ENCODE data around the gene PPHLN1.
"Not testable (repeated sequence)": the region's sequence is repeated elsewhere in the genome, so short reads cannot be mapped to it uniquely, and the experiment has no call there.

The PPHLN1 gene

DNA sequence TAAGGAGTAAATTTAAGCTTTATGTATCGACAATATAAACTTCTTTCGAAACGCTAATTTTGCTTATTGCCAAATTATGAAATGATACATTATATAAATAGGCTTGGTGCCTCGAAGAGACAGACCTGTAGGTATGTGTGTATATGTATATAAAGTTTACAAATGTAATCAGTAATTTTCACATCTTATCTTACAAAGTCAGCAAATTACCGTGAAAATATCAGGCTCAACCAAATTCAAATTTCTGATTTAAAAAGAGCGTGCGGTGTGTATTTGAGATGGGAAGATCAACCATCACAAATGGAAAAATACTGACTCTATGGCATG is 678 bp upstream of the PPHLN1 start:
- DNase-seq = no peak

DNA sequence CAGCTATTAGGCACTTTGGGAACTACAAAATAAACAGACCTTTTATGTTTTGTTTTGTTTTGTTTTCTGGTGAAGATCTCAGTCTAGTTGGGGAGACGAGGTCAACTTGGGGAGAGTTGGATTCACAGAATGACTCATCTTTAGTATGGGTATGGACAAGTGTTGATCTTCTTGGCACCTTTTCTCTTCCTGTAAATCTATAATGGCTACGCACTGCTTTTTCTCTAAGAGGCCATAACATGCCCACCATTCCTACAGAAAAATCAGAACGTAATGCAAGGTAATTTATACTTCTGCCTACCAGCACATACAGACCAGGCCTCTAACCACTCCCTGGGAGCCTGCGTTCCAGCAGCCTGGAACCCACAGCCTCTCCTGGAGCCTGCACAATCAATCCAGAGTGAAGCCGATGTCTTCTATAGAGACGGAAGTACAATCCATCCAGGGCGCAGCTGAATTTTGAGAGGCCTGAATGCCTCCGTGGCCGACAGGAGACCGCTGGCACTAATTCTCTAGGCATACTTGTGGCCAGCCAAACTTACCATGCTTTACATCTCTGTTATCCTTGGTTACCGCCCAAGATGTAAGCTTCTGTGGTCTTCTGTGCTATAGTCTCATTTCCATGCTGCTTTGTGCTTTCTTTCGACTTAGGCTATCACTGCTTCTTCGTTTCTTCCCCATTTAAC is 717 bp downstream of the PPHLN1 start:
- peak in 1 of 2 experiments; percentile 37 for DNase-seq

DNA sequence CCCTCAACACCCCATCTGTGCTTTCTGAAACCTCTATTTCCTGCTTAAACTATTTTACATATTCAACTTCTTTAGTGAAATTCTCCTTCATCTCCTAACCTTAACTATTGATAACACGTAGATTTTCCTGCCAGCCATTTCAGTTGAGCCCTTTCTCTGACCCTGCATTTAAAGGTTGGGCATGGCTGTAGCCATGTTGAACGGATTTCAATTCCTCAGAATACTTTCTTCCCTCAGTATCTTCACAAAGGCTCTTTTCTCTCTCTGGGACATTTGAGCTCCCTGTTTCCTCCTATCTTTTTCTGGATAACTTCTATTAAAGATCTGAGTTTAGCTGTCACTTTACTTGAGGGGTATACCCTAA is 1.2 kb downstream of the PPHLN1 start:
- no peak for DNase-seq

DNA sequence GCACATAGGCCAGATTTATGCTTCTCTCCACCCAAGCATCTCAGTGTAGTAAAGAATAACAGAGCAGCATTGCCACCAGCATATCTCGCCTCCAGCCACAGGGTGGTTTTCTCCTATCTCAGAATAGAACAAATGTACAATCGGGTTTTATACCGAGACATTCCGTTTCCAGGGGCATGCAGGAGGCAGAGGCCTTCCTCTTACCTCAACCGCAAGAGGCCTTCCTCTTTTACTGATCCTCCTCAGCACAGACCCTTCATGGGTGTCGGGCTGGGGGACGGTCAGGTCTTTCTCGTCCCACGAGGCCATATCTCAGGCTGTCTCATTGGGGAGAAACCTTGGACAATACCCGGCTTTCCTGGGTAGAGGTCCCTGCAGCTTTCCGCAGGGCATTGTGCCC is 4.1 kb downstream of the PPHLN1 start:
- DNase-seq = not testable (repeated sequence)

DNA sequence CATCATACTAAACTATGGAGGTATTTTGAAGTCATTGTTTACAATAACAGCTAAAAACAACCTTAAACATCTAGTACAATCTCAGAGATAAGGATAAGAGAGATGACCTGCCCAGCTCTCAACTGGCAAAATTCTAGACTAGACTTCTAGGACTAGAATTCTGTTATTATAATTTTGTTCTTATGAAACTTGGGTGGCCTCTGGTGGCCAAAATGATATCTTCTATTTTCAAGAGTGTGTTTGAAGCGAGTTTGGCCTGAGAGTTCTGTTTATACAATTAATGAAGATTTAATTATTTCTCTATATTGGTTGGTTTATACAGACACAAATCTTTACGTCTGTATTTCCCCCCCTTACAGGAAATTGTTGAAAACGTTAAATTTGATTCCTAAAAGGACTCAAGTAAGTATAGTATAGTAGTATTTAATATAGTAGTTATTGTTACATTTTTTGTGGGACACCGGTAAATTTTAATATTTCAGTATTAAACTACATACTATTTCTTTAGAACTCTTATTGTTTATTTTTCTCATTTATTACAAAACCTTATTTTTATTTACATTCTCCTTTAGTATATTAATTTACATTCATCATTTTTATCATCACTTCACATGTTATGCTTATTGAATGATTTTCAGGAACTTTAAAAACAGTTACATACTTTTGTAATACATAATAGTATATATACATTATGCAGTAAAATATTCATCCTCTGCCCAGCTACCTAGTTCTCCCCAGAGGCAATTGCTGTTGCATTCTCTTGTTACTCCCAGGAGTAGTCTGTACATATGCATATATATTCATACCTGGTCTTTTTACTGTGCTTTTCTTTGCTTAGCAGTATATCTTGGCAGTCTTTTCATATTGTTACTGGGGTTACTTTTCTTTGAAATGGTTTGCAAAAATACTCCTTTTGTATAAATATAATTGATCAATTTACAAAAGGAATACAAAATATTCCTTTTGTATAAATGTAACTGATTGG is 6.6 kb downstream of the PPHLN1 start:
- DNase-seq = peak; percentile 17 to 34

DNA sequence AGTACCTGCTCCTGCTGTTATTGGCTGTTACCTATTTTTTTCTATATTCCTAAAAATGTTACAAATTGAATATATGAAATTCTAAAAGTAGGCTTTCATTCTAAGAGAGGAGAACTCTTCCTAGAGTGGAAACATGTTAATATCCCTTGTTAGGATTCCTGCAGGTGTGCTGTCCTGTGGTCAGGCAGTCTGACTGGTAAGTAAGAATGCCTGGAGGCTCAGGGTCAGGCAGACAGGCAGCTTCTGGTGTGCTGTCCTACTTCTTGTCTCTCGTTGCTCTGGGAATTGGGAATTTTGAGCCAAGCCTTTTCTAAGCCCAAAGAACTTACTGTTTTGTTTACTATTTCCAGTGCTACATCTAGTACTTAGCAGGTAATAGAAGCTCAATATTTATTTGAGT is 10.3 kb downstream of the PPHLN1 start:
- DNase-seq = no peak

DNA sequence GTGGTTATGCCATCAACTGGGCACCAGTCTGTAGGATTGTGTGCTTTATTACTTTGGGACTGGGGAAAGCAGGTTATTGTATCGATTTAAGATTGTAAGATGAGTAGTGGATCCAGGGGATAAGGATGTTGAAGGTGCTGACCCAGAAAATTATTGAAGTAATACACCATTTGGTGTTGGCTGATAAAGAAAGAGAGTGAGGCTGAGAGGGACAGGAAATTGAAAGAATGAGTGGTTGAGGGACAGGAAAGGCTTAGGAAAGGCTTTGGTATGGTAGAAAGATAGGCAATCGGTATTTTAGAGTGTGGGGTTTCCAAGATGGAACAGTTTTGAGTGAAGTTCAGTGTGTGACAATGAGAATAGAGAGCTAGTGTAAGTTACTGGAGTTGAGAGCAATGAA is 12.3 kb downstream of the PPHLN1 start:
- DNase-seq = no peak

DNA sequence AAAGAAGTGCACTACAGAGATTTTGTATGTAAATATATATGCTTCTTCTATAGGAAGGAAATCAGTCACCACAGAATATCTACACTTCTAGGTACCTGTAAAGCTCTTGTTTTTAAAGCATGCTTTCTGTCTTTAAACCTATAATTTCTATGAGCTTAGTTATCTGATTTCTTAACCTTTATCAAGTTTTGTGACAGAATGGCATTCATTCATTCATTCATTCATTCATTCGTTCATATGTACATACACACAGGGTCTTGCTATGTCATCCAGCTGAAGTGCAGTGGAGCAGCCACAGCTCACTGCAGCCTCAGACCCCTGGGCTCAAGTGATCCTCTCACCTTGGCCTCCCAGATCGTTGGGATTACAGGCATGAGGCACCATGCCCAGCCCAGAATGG is 16.1 kb downstream of the PPHLN1 start:
- no peak for DNase-seq

DNA sequence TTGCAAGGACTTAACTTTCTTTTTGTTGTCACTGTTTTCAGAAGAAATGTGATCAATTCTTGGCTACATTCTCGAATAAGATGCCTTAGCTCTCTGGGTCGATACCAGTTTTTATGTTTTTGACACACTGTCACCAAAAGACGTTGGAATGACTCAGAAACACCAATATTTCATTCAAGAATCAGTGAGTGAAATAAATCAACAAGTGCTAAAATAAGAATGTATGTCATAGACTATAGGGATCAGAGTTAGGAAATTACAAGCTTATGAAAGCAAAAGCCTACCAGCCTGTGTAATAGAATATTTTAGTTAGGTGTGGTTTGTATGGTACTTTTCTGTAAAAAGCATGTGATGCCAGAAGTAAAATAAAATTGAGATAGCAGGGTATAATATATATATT is 17.8 kb downstream of the PPHLN1 start:
- no peak for DNase-seq

DNA sequence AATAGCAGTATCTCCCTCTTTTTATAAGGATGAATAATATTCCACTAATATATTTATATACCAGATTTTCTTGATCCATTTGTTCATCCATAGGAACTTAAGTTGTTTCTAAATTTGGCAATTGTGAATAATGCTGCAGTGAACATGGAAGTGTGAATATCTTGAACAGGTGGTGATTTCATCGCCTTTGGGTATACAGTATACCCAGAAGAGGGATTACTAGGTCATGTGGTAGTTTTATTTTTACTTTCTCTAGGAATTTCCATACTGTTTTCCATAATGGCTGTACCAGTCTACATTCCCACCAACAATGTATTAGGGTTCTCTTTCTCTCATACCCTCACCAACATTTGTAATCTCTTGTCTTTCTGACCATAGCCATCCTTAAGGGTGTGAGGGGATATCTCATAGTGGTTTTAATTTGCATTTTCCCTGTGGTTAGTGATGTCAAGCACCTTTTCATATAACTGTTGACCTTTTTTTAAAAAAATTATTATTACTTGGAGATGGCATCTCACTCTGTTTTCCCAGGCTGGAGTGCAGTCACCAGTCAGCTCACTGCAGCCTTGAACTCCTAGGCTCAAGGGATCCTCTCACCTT is 20.5 kb downstream of the PPHLN1 start:
- no peak for DNase-seq

DNA sequence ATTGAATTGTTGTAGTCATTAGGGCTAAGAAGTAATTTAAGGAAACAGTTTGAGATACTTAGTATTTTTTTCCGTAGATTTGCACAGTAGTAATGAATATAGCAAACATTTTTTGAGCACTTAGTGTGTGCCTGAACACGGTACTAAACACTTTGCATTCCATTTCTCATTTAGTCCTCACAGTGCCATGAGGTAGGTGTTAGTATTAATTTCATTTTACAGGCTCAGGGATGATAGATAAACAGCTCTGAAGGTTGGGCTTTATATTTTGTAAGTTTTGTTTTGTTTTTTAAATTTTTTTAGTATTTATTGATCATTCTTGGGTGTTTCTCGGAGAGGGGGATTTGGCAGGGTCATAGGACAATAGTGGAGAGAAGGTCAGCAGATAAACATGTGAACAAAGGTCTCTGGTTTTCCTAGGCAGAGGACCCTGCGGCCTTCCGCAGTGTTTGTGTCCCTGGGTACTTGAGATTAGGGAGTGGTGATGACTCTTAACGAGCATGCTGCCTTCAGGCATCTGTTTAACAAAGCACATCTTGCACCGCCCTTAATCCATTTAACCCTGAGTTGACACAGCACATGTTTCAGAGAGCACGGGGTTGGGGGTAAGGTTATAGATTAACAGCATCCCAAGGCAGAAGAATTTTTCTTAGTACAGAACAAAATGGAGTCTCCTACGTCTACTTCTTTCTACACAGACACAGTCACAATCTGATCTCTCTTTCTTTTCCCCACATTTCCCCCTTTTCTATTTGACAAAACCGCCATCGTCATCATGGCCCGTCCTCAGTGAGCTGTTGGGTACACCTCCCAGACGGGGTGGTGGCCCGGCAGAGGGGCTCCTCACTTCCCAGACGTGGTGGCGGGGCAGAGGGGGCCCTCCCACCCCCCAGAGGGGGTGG is 23.4 kb downstream of the PPHLN1 start:
- not testable (repeated sequence) for DNase-seq

DNA sequence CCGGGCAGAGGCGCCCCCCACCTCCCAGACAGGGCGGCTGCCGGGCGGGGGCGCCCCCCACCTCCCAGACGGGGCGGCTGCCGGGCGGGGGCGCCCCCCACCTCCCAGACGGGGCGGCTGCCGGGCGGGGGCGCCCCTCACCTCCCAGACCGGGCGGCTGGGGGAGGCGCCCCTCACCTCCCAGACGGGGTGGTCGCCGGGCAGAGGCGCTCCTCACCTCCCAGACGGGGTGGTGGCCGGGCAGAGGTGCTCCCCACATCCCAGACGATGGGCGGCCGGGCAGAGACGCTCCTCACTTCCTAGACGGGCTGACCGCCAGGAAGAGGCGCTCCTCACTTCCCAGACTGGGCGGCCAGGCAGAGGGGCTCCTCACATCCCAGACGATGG is 24.0 kb downstream of the PPHLN1 start:
- DNase-seq = not testable (repeated sequence)

DNA sequence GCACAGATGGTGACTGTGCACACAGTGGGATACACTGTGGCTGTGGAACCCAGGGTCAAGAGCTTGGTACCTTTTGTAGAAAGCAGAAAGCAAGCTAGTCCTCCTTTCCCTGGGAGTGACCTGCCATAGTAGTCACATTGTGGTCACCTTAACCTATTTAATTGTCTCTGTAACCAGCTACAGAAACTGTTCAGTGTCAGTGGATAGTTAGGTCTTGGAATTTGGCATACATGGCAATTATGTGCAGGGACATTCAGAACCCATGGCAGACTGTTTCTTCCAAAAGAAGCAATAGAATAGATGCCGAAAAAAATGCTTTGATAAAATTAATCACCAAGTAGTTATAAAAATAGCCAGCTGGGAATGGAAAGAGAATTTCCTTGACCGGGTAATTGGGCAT is 30.4 kb downstream of the PPHLN1 start:
- no peak for DNase-seq

DNA sequence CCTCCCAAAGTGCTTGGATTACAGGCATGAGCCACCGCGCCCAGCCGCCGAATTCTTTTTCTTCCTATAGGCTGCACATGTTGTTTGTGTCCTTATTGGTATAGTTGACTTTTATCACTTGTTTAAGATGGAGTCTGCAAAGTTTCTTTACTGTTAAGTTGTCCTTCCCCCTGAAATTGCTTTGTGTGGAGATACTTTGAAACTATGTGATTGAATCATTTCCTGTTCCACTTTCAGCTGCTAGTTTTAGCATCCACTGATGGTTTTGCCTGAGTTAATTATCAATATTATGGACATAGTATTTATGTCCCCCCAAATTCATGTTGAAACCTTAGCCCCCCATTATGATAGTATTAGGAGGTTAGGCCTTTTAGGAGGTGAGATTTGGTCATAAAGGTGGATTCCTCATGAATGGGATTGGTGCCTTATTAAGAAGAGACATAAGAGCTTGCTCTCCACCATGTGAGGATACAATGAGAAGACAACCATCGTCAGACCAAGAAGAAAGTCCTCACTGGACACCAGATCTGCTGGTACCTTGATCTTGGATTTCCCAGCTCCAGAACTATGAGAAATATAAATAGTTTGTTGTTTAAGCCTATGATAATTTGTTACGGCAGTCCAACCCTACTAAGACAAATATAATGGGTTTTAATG is 34.9 kb downstream of the PPHLN1 start:
- DNase-seq = no peak

DNA sequence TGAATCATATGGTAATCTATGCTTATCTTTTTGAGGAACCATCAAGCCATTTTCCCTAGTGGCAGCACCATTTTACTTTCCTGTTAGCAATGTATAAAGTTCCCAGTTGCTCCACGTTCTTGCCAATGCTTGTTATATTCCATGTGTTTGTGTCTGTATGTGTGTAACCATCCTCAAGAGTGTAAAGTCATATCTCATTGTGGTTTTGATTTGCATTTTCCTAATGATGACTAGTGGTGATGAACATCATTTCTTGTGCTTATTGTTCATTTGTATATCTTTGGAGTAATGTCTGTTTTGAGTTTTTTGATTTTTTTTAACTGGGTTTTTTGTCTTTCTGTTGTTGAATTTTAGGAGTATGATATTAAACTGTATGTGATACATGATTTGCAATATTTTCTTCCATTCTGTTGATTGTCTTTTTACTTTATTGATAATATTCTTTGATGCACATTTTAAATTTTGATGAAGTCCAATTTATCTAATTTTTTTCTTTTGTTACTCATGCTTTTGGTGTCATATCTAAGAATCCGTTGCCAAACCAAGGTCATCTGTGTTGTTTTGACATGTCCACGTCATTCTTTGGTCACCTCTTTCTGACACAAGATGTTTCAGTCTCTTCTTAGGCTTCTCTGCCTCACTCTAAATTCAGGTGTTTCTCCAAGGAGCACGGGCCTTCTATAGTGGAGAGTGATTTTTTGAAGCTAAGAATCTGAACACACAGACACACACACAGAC is 36.1 kb downstream of the PPHLN1 start:
- no peak for DNase-seq

DNA sequence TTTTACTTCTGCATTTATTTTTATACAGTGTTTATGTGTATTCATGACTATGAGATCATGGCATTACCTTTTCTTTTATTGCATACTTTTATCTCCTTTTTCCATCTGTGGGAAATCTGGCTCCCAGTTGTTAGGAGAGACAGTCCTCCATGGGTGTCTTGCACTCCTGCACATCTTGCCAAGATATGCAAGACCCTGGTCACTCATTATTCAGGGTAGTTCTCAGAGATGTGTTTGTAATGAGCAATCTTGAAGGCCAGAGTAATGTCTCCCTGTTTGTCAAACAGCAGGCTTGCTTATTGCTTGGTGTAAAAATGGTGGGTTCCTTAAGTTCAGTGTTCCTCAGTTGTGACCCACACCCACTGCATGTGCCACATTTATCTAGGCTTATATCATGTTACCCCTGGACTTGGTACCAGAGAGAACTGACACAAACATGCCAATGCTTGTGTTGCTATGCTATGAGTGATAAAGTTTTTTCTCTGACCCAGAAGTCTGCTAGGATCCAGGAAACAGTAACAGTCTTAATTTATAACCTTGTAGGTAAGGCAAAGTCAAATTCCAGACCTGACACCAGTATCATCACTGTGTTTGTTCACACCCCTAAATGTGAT is 36.8 kb downstream of the PPHLN1 start:
- DNase-seq = no peak

DNA sequence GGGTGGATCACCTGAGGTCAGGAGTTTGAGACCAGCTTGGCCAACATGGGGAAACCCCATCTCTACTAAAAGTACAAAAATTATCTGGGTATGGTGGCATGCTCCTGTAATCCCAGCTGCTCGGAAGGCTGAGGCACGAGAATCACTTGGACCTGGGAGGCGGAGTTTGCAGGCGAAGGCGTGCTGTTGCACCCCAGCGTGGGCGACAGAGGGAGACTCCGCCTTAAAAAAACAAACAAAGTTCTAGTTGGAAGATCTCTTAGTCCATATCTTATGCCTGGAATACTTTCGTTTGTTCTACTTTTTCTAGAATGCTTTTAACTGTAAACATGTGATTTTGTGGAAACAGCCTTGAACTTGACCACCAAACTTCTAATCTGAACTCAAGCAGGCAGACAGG is 38.7 kb downstream of the PPHLN1 start:
- DNase-seq = no peak

DNA sequence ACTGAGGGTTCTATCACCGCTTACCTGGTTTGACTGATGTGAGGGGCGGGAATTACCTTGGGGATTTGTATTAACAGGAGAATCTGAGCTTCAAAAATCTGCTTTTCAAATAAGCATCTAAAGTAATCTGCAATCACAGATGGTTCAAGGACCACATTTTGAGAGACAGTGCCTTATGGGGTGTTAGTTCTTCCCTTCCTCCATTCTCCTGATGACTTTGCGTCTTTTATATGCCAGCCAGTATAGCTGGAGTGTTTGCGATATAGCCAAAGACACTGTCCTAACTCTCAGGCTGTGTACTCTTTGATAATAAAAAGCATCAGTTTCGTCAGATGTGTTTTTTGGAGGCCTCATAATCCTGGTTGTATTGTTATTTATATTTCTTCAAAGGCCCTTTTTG is 39.5 kb downstream of the PPHLN1 start:
- DNase-seq = no peak

DNA sequence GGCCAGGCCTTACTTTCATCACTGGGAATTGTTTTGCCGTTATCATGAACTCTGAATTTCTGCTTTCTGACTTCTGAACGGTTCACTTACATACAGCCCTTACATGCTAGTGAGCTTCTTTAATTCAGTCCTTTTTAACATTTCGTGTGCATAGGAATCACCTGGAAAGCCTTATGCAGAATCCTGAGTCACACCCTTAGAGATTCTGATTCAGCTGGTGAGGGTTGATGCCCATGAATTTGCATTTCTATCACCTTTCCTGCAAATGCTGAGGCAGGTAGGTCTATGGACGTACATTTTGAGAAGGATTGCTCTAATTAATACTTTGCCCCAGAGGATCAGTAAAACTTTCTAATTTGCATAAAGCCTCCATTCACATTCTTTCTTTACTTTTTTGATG is 44.0 kb downstream of the PPHLN1 start:
- DNase-seq = no peak

DNA sequence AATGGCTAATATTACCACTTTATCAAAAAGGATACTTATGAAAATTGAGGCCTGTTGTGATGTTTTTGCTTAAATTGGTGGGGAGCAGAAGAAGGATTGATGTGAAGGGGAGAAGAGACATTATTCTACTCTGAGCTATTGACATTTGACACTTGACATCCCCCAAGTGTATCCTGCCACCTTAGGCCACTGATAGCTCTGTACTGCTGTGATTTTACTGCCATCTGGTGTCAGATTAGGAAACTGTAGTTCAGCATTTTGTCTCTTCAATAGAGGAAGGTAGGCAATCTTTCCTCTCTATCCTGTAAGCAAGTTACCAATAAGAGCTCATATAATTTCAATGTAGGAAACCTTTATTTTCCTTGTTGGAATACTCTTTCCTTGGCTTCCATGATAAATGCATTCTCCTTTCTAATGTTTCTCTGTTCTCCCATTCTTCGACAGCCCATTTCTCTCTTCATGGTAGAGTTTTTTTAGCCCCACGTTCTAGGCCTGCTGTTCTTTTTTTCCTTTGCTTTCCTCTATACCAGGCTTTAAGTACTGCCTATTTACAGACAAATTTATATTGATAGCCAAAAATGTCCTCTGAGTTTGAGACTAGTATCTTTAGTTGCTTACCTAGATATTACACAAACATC is 46.3 kb downstream of the PPHLN1 start:
- peak; percentile 38 to 60 for DNase-seq

DNA sequence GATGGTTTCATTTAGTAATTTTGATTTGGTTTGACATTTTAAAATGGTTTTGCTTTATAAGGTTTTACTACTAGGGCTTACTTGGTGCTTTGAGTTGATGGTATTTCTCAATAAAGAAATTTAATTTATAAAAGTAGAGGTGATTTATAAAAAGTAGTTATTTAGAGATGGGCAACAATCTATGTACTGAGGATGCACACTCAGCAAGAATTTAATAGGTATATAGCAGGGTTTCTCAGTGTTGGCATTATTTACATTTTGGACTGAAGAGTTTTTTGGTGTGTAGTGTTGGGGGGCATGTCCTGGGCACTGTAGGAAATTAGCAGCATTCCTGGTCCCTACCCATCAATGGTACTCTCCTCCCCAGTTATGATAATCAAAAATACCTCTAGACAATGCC is 47.7 kb downstream of the PPHLN1 start:
- no peak for DNase-seq
